ENCODE results near the gene CCDC178.
"Not testable (repeated sequence)": the region's sequence is repeated elsewhere in the genome, so short reads cannot be mapped to it uniquely, and the experiment has no call there.

CCDC178 gene

DNA sequence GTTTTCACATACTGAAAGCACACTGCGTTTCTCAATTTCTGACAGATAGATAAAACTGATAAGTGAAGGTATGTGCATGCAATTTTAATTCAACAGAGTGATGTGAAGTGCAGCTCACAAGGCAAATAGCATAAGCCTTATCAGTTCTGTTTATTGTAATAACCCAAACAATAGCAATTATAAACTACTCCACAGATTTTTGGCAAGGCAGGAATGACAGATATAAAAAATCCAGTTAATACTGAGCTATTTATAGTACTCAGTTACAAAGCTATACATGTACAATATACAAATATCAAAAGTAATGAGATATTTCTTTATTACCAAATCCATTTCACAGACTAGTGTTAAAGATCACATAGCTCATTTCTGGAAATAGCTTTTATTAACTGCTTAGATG, 456.8 kb downstream of the CCDC178 start:
- no peaks in the 10 kb centered on the region for H3K36me3 Mint-ChIP-seq (ENCODE audit: low read depth)
- no peak overlapping the region for H3K27ac Mint-ChIP-seq
- no peaks in the 10 kb centered on the region for H3K27me3 Mint-ChIP-seq (ENCODE audit: low read depth)
- no peaks in the 10 kb centered on the region for H3K9me3 Mint-ChIP-seq
- no peak overlapping the region for H3K4me3 Mint-ChIP-seq
- H3K4me1 Mint-ChIP-seq (ENCODE audit: low read depth), result no peaks in the 10 kb centered on the region

DNA sequence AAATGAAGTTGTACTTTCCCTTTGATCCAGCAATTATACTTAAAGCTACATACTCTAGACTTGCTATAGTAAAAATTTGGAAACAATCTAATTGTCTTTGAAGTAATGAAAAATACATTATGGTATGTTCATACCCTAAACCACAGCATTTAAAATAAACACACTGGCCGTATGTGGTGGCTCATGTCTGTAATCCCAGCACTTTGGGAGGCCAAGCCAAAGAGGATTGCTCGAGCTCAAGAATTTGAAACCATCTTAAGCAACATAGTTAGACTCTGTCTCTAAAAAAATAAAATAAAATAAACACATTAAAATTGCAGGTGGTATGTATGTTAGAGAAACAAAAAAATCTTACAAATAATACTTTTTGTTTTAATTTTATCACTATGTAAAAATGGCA, 459.6 kb downstream of the CCDC178 start:
- H3K36me3 Mint-ChIP-seq (ENCODE audit: low read depth), result no peaks in the 10 kb centered on the region
- no peak overlapping the region for H3K27ac Mint-ChIP-seq
- H3K4me1 Mint-ChIP-seq (ENCODE audit: low read depth), result no peaks in the 10 kb centered on the region
- H3K4me3 Mint-ChIP-seq, result no peak overlapping the region
- no peaks in the 10 kb centered on the region for H3K27me3 Mint-ChIP-seq (ENCODE audit: low read depth)
- no peaks in the 10 kb centered on the region for H3K9me3 Mint-ChIP-seq

DNA sequence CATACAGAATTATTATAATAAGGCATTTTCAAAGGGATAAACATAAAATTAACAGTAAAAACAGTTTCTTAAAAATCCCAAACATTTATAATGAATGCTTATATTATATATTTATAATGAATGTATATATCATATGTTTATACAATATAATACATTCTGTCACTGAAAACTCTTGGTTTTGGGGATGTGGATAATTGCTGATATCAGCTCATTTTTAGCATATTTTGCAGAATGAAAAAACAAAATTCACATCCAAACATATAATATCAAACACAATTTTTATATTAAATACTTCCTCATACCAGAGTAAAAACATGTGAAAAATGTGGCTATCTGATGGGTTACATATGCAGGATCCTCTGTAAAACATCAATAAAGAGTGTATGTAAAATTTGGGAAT, 465.0 kb downstream of the CCDC178 start:
- no peaks in the 10 kb centered on the region for H3K27me3 Mint-ChIP-seq (ENCODE audit: low read depth)
- H3K27ac Mint-ChIP-seq, result no peak overlapping the region
- H3K36me3 Mint-ChIP-seq (ENCODE audit: low read depth), result no peaks in the 10 kb centered on the region
- H3K4me3 Mint-ChIP-seq, result no peak overlapping the region
- H3K4me1 Mint-ChIP-seq (ENCODE audit: low read depth), result no peaks in the 10 kb centered on the region
- H3K9me3 Mint-ChIP-seq, result peaks cover 7% of the 10 kb centered on the region

DNA sequence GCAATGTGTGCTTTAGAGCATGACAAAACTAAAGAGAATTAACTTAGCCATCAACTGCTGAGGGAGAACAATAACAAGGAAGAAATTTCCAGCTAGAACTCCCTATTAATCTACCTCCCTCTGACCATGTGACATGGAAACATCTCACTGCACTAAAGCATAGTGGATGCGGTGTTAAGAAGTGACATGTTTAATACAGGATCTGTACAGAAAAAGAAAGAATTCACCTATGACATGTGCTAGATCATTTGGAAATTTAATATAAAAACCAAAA, 465.4 kb downstream of the CCDC178 start:
- Mint-ChIP-seq H3K9me3 (peaks cover 7% of the 10 kb centered on the region), H3K4me1 (ENCODE audit: low read depth) (no peaks in the 10 kb centered on the region), H3K36me3 (ENCODE audit: low read depth) (no peaks in the 10 kb centered on the region), H3K27me3 (ENCODE audit: low read depth) (no peaks in the 10 kb centered on the region), H3K27ac (no peak overlapping the region), H3K4me3 (no peak overlapping the region)

DNA sequence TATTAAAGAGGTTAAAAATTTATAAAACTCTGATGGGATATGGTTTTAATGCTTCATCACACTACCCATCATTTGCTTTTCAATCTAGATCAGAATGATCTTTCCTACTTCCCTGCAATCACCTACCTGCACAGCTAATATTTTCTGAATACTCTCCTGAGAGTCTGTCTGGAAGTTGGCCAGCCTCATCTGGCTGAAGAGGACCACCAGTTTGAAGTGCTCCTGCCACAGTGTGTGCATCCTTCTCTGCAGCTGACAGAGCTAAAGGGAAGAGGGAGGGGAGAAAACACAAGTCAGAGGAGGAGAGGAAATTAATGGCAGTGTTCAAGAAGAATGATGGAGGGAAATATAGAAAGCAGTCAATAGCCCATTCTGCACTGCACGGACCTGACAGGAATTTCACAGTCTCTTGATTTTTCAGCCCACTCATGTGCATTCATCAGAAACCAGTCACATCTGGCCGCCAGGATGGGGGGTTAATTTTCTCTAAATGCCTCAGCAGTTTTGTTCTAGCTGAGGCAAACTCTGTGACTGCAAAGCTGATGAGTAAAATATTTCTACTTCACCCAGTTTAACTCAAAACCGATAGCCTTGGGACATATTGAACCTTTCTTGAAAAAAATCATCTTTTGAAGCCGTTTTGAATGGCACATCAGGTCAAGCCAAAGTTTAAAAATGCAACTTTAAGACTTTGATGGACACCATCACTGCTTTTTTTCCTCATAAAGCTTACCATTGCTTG, 465.9 kb downstream of the CCDC178 start:
- no peaks in the 10 kb centered on the region for H3K27me3 Mint-ChIP-seq (ENCODE audit: low read depth)
- no peak overlapping the region for H3K4me3 Mint-ChIP-seq
- H3K36me3 Mint-ChIP-seq (ENCODE audit: low read depth), result no peaks in the 10 kb centered on the region
- H3K4me1 Mint-ChIP-seq (ENCODE audit: low read depth), result no peaks in the 10 kb centered on the region
- no peak overlapping the region for H3K27ac Mint-ChIP-seq
- H3K9me3 Mint-ChIP-seq, result peaks cover 7% of the 10 kb centered on the region

DNA sequence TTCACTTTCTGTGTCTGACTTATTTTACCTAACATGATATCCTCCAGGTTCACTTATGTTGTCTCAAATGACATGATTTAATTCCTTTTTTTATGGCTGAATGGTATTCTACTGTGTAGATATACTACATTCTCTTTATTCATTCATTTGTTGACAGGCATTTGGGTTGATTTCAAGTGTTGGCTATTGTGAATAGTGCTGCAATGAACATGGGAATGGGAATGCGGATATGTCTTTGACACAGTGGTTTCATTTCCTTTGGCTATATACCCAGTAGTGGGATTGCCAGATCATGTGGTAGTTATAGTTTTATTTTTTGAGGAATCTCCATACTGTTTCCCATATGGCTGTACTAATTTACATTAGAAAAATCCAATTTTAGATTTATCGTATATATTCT, 472.3 kb downstream of the CCDC178 start:
- Mint-ChIP-seq H3K36me3 (ENCODE audit: low read depth) (no peaks in the 10 kb centered on the region), H3K4me3 (no peak overlapping the region), H3K27ac (no peak overlapping the region), H3K9me3 (peaks cover 7% of the 10 kb centered on the region), H3K4me1 (ENCODE audit: low read depth) (no peaks in the 10 kb centered on the region), H3K27me3 (ENCODE audit: low read depth) (no peaks in the 10 kb centered on the region)

DNA sequence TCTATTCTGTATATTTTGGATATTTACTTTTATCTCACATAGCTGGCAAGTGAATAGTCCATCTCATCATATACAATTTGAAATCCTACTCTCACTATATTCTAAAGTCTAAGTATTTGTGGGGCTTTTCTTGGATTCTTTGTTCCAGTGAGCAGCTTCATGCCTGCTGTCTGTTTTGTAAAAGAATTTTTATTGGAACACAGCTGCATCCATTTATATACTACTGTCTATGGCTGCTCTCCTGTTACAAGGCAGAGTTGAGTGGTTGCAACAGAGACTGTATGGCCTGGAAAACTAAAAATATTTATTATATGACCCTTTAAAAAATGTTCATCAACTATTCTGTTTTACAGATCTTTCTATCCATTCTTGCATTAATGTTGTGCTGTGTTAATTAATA, 474.4 kb downstream of the CCDC178 start:
- Mint-ChIP-seq H3K4me3 (no peak overlapping the region), H3K9me3 (peaks cover 1% of the 10 kb centered on the region), H3K27me3 (ENCODE audit: low read depth) (no peaks in the 10 kb centered on the region), H3K36me3 (ENCODE audit: low read depth) (no peaks in the 10 kb centered on the region), H3K27ac (no peak overlapping the region), H3K4me1 (ENCODE audit: low read depth) (no peaks in the 10 kb centered on the region)

DNA sequence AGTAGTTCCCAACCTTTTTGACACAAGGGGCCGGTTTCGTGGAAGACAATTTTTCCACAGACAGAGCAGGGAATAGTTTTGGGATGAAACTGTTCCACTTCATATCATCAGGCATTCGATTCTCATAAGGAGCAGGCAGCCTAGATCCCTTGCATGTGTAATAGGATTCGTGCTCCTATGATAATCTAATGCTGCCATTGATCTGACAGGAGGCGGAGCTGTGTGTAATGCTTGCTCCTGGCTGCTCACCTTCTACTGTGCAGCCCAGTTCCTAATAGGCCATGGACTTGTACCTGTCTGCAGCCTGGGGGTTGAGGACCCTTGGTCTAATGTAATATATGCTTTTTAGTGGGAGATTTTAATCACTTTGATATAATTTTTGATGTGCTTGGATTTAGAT, 479.0 kb downstream of the CCDC178 start:
- Mint-ChIP-seq H3K36me3 (ENCODE audit: low read depth) (no peaks in the 10 kb centered on the region), H3K27ac (no peak overlapping the region), H3K4me1 (ENCODE audit: low read depth) (no peaks in the 10 kb centered on the region), H3K9me3 (no peaks in the 10 kb centered on the region), H3K27me3 (ENCODE audit: low read depth) (no peaks in the 10 kb centered on the region), H3K4me3 (no peak overlapping the region)

DNA sequence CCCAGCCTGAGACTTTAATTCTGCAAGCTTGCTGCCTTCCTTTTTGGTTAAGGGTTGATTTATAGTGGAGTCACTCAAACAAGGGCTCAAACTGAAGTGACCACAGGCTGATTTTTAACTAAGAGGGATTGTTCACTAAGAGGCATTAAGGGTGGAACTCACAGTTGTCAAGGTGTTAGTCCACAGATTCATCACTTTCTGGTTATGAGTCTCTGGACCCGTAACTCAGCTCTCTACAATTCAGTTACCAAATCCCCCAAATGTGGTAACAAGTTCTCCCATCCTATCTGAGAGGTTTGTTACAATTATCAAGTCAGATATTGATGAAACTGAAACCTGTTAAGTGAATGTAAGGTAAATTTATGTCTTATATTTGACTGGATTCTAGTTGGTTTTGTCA, 481.8 kb downstream of the CCDC178 start:
- Mint-ChIP-seq H3K9me3 (no peaks in the 10 kb centered on the region), H3K27me3 (ENCODE audit: low read depth) (no peaks in the 10 kb centered on the region), H3K4me1 (ENCODE audit: low read depth) (no peaks in the 10 kb centered on the region), H3K36me3 (ENCODE audit: low read depth) (no peaks in the 10 kb centered on the region), H3K27ac (no peak overlapping the region), H3K4me3 (no peak overlapping the region)

DNA sequence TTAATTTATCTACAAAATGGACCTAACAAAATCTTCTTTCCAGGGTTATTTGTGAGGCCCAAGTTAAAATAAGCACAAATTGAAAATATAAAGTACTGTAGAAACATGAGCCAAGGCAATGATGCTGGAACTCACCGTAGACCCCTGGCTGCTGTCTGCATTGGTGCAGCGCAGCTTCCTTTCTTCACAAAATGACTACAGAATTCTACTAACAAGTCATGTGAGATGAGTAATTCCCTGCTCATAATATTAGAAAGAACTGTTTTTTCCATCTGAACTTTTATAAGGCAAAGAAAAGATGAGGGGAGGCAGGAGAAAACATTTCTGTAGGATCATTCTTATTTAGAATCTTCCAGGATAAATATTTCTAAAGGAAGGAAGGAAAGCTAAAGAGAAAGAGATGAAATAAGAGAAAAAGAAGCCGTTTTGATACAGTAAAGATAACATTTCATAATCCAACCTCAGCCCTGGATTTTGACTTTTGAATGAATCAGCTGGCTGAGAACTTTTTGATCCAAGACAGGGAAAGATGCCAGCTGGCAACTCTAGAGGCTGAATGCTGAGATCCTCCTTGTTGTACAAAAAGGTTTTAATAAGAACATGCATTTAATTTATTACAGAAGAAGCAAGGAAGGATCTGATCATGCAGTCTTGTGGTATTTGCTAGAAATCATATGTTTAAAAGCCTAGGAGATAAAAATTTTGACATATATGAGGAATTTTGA, 483.8 kb downstream of the CCDC178 start:
- no peaks in the 10 kb centered on the region for H3K36me3 Mint-ChIP-seq (ENCODE audit: low read depth)
- no peaks in the 10 kb centered on the region for H3K27me3 Mint-ChIP-seq (ENCODE audit: low read depth)

DNA sequence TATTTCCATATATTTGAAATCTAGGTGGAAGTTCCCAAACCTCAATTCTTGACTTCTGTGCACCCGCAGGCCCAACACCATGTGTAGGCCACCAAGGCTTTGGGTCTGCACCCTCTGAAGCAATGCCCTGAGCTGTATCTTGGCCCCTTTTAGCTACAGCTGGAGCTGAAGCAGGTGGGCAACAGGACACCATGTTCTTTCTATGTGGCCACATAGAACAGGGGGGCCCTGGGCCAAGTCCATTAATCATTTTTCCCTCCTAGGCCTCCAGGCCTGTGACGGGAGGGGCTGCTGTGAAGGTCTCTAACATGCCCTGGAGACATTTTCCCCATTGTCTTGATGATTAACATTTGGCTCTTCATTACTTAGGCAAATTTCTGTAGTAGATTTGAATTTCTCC, 488.2 kb downstream of the CCDC178 start:
- not testable (repeated sequence) for H3K27ac Mint-ChIP-seq; H3K4me3 Mint-ChIP-seq; H3K4me1 Mint-ChIP-seq (ENCODE audit: low read depth); H3K36me3 Mint-ChIP-seq (ENCODE audit: low read depth); H3K27me3 Mint-ChIP-seq (ENCODE audit: low read depth); H3K9me3 Mint-ChIP-seq

More for the DNA sequence above, 483.8 kb downstream of the CCDC178 start:
- no peak overlapping the region for H3K27ac Mint-ChIP-seq
- no peak overlapping the region for H3K4me3 Mint-ChIP-seq
- peaks cover 6% of the 10 kb centered on the region for H3K9me3 Mint-ChIP-seq
- H3K4me1 Mint-ChIP-seq (ENCODE audit: low read depth), result no peaks in the 10 kb centered on the region

DNA sequence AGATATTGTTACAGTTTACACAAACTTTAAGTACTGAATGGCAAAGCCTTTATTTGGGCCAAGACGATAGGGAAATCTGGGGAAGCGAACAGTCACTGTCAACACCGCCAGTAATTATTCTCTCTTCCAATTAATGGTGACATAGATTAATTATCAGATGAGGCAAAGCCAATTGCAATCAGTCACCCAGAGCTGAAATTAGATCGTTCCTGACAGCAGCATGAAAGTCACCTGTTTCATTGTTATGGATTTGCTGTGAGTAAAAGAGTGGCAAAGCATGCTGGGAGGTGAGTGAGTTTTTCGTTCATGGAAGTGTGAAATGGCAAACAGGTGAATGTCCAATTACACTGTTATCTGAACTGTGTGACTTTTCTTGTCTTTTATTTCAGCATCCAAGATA, 502.9 kb downstream of the CCDC178 start:
- Mint-ChIP-seq H3K27me3 (ENCODE audit: low read depth) (no peaks in the 10 kb centered on the region), H3K4me1 (ENCODE audit: low read depth) (no peaks in the 10 kb centered on the region)

DNA sequence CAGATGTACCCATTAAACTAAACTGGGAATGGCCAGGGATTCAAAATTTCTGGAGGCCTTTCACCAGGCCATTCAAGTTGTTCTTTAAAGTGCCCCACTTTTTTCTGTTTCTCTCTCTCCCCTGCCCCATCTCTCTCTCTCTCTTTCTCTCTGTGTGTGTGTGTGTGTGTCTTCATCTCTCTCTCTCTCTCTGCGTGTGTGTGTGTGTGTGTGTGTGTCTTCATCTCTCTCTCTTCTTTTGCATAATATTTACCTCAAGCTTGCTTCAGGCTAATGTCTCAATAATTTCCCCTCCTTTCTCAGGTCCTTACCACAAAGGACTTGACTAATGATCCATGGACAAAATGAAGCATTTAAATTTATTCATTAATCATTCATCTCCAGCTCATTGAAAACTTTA, 503.5 kb downstream of the CCDC178 start:
- H3K36me3 Mint-ChIP-seq (ENCODE audit: low read depth), result no peaks in the 10 kb centered on the region
- no peaks in the 10 kb centered on the region for H3K27me3 Mint-ChIP-seq (ENCODE audit: low read depth)
- no peak overlapping the region for H3K4me3 Mint-ChIP-seq
- H3K27ac Mint-ChIP-seq, result no peak overlapping the region
- no peaks in the 10 kb centered on the region for H3K9me3 Mint-ChIP-seq
- no peaks in the 10 kb centered on the region for H3K4me1 Mint-ChIP-seq (ENCODE audit: low read depth)

More for the DNA sequence above, 502.9 kb downstream of the CCDC178 start:
- Mint-ChIP-seq H3K4me3 (no peak overlapping the region), H3K9me3 (no peaks in the 10 kb centered on the region), H3K27ac (no peak overlapping the region), H3K36me3 (ENCODE audit: low read depth) (no peaks in the 10 kb centered on the region)

DNA sequence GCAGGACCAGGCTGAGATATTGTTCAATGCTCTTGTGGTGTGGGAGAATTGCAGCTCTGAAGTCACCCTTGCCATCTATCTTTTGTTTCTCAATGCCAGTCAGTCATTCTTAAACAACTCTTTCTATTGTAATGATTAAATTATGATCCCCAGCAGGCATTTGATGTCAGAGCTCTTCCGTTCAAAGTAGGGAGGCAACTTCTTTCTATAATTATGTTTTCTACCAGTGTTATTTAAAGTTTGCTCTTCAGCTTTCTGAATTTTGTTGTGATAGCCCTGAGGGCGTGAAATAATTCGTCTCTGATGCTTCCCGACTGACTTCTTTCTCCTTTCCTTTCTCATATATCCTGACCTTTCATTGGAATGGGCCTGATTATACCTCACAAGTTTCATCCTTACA, 506.3 kb downstream of the CCDC178 start:
- no peaks in the 10 kb centered on the region for H3K4me1 Mint-ChIP-seq (ENCODE audit: low read depth)
- H3K9me3 Mint-ChIP-seq, result no peaks in the 10 kb centered on the region
- no peak overlapping the region for H3K27ac Mint-ChIP-seq
- no peaks in the 10 kb centered on the region for H3K27me3 Mint-ChIP-seq (ENCODE audit: low read depth)
- no peaks in the 10 kb centered on the region for H3K36me3 Mint-ChIP-seq (ENCODE audit: low read depth)
- H3K4me3 Mint-ChIP-seq, result no peak overlapping the region

DNA sequence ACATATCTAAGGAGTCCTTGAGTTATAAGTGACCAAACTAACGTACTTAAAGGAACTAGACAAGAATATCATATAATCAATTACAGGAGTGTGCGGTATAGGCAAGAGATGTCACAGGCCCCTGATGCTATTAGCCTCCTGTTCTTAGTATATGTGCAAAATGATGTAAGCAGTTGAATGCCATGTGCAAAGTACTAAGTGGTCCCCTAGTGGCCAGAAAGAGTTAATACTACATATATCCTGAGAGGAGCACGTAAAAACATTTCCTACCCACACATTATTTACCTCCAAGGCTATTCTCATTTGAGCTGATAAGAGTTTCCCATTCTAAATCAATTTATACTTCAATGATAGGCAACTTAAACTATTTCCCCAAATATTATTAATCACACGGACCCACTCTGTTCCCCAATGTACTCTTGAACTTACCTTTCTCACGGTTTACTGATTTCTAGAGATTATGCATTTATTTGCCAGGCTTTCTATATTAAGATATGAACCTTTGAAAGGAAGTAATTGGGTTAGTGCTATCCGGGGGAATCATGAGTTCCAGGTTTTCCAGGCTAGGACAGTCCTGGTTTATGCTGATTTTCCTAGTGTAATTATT, 509.7 kb downstream of the CCDC178 start:
- Mint-ChIP-seq H3K4me3 (no peak overlapping the region), H3K27ac (no peak overlapping the region), H3K4me1 (ENCODE audit: low read depth) (no peaks in the 10 kb centered on the region), H3K36me3 (ENCODE audit: low read depth) (no peaks in the 10 kb centered on the region), H3K27me3 (ENCODE audit: low read depth) (no peaks in the 10 kb centered on the region), H3K9me3 (no peaks in the 10 kb centered on the region)

Measured in T-helper 1 cell treated with Interleukin-12 subunit alpha and Interleukin-12 subunit beta and Interleukin-4 antibody, amounts not matched to agents 30 μg/mL and 1 μg/mL, for 36 hours (primary cell).